Measurements from ENCODE around the gene ENAM.
A peak's percentile ranks its signal among the peaks of the same experiment; 100 is the strongest.

ENAM gene

GRCh38 chr4:70607334-70607853 is 21.1 kb upstream of the ENAM start:
- Histone ChIP-seq H2AFZ (ENCODE audit: low read length) (no peak overlapping the region), H3F3A (ENCODE audit: insufficient read depth, low read length) (no peaks in the 10 kb centered on the region), H3K27me3 (replicated peaks; ENCODE audit: insufficient read depth, low read length) (no peaks in the 10 kb centered on the region)

GRCh38 chr4:70608324-70608723 is 20.2 kb upstream of the ENAM start:
- Histone ChIP-seq H3K4me2 (ENCODE audit: low read depth, low read length) (peak overlapping the region; percentile 20; the same call in 1 of the 2 replicates), H3K36me3 (replicated peaks; ENCODE audit: insufficient read depth, low read length) (no peaks in the 10 kb centered on the region), H3K27me3 (replicated peaks; ENCODE audit: insufficient read depth, low read length) (no peaks in the 10 kb centered on the region), H3K4me1 (ENCODE audit: low read length) (peaks cover 8% of the 10 kb centered on the region), H3K9me2 (replicated peaks; ENCODE audit: insufficient read depth, low read length) (no peaks in the 10 kb centered on the region), H2AFZ (ENCODE audit: low read length) (peak overlapping the region; percentile 41), H3K27ac (ENCODE audit: low read length) (no peak overlapping the region), H3K9me3 (replicated peaks; ENCODE audit: insufficient read depth, low read length) (no peaks in the 10 kb centered on the region), H3K9ac (ENCODE audit: low read length) (no peak overlapping the region), H4K20me1 (ENCODE audit: insufficient read depth, low read length) (no peaks in the 10 kb centered on the region), H3F3A (ENCODE audit: insufficient read depth, low read length) (no peaks in the 10 kb centered on the region), H3K4me3 (ENCODE audit: low read length) (no peak overlapping the region), H3K79me2 (ENCODE audit: low read length) (no peaks in the 10 kb centered on the region)
- TF ChIP-seq CTCF (IDR thresholded peaks at IDR 0.05; ENCODE audit: low read length): no peak
- no peak for TF ChIP-seq EZH2 (optimal IDR thresholded peaks at IDR 0.05; ENCODE audit: low read depth, low read length)
- TF ChIP-seq EZH2phosphoT487 (IDR thresholded peaks at IDR 0.05; ENCODE audit: low read length): no peak
- DNase-seq: no peak

More at GRCh38 chr4:70607334-70607853, 21.1 kb upstream of the ENAM start:
- no peaks in the 10 kb centered on the region for H3K9me2 ChIP-seq (replicated peaks; ENCODE audit: insufficient read depth, low read length)
- TF ChIP-seq EZH2 (optimal IDR thresholded peaks at IDR 0.05; ENCODE audit: low read depth, low read length) (no peak), CTCF (IDR thresholded peaks at IDR 0.05; ENCODE audit: low read length) (no peak), EZH2phosphoT487 (IDR thresholded peaks at IDR 0.05; ENCODE audit: low read length) (no peak)
- H3K4me2 ChIP-seq (ENCODE audit: low read depth, low read length): no peak overlapping the region
- no peak overlapping the region for H3K27ac ChIP-seq (ENCODE audit: low read length)
- H3K36me3 ChIP-seq (replicated peaks; ENCODE audit: insufficient read depth, low read length): no peaks in the 10 kb centered on the region
- no peaks in the 10 kb centered on the region for H3K79me2 ChIP-seq (ENCODE audit: low read length)
- DNase-seq: no peak
- no peaks in the 10 kb centered on the region for H3K9me3 ChIP-seq (replicated peaks; ENCODE audit: insufficient read depth, low read length)
- no peaks in the 10 kb centered on the region for H4K20me1 ChIP-seq (ENCODE audit: insufficient read depth, low read length)
- no peak overlapping the region for H3K4me3 ChIP-seq (ENCODE audit: low read length)
- H3K4me1 ChIP-seq (ENCODE audit: low read length): peaks cover 8% of the 10 kb centered on the region
- H3K9ac ChIP-seq (ENCODE audit: low read length): no peak overlapping the region

GRCh38 chr4:70613306-70614183 is 15.0 kb upstream of the ENAM start:
- peak overlapping the region; percentile 10; the same call in 1 of the 2 replicates for H3K4me3 ChIP-seq (ENCODE audit: low read length)
- H3K79me2 ChIP-seq (ENCODE audit: low read length): no peaks in the 10 kb centered on the region
- no peaks in the 10 kb centered on the region for H3K36me3 ChIP-seq (replicated peaks; ENCODE audit: insufficient read depth, low read length)
- H3K27me3 ChIP-seq (replicated peaks; ENCODE audit: insufficient read depth, low read length): no peaks in the 10 kb centered on the region
- H3K9ac ChIP-seq (ENCODE audit: low read length): no peak overlapping the region
- no peaks in the 10 kb centered on the region for H3F3A ChIP-seq (ENCODE audit: insufficient read depth, low read length)
- H3K4me1 ChIP-seq (ENCODE audit: low read length): peaks cover 1% of the 10 kb centered on the region; the same call in 1 of the 2 replicates
- no peaks in the 10 kb centered on the region for H3K9me2 ChIP-seq (replicated peaks; ENCODE audit: insufficient read depth, low read length)
- TF ChIP-seq EZH2phosphoT487 (IDR thresholded peaks at IDR 0.05; ENCODE audit: low read length) (no peak), CTCF (IDR thresholded peaks at IDR 0.05; ENCODE audit: low read length) (no peak), EZH2 (optimal IDR thresholded peaks at IDR 0.05; ENCODE audit: low read depth, low read length) (no peak)
- no peaks in the 10 kb centered on the region for H3K9me3 ChIP-seq (replicated peaks; ENCODE audit: insufficient read depth, low read length)
- no peak overlapping the region for H3K27ac ChIP-seq (ENCODE audit: low read length)
- peak overlapping the region; percentile 15; the same call in 1 of the 2 replicates for H3K4me2 ChIP-seq (ENCODE audit: low read depth, low read length)
- no peak overlapping the region for H2AFZ ChIP-seq (ENCODE audit: low read length)
- DNase-seq: peak; percentile 30
- no peaks in the 10 kb centered on the region for H4K20me1 ChIP-seq (ENCODE audit: insufficient read depth, low read length)
